ENCODE data around the gene CACNG5. TPM values are rescaled to one million over a fixed set of nuclear protein-coding genes. Genes with fewer than 3 reads are reported as not detected.

The CACNG5 gene
- total RNA-seq, 2 donors from 2014 or later = 1.8 TPM; not detected in 1

GRCh38 chr17:66893382-66893781, 58.5 kb downstream of the CACNG5 start:
- no peak overlapping the region for H3K27ac Mint-ChIP-seq
- H3K9ac ChIP-seq (ENCODE audit: extremely low read depth, low read length, poor library complexity, severe bottlenecking) = no peak overlapping the region
- no peak overlapping the region for H3K27ac ChIP-seq (ENCODE audit: low read depth, low read length)
- no peaks in the 10 kb centered on the region for H3K27me3 Mint-ChIP-seq (ENCODE audit: insufficient read depth)
- H3K4me3 Mint-ChIP-seq = no peak overlapping the region
- H3K9me3 Mint-ChIP-seq = peaks cover 9% of the 10 kb centered on the region
- TF ChIP-seq CTCF (conservative IDR thresholded peaks at IDR 0.05) = no peak
- no peak overlapping the region for H3K4me3 ChIP-seq (ENCODE audit: low read length)
- no peaks in the 10 kb centered on the region for H3K36me3 ChIP-seq (ENCODE audit: control insufficient read depth, insufficient read depth, low read length)
- no peaks in the 10 kb centered on the region for H3K4me1 ChIP-seq (ENCODE audit: control insufficient read depth, insufficient read depth, low read length)
- H3K36me3 Mint-ChIP-seq (ENCODE audit: low read depth) = no peaks in the 10 kb centered on the region
- no peaks in the 10 kb centered on the region for H3K4me1 Mint-ChIP-seq
- H3K9me3 ChIP-seq (ENCODE audit: control insufficient read depth, low read length) = no peaks in the 10 kb centered on the region
- H3K27me3 ChIP-seq (ENCODE audit: control insufficient read depth, insufficient read depth, low read length, poor library complexity, severe bottlenecking) = no peaks in the 10 kb centered on the region
- DNase-seq = no peak
- 92 to 96% methylated on average over 5 to 6 of the region's 6 CpGs for WGBS, 2 experiments (ENCODE audit: insufficient coverage in 1 of 2, insufficient read length in 1 of 2)

GRCh38 chr17:66893863-66894262, 58.9 kb downstream of the CACNG5 start:
- H3K9me3 Mint-ChIP-seq = peaks cover 5% of the 10 kb centered on the region
- no peak overlapping the region for H3K9ac ChIP-seq (ENCODE audit: extremely low read depth, low read length, poor library complexity, severe bottlenecking)
- no peak for DNase-seq
- no peaks in the 10 kb centered on the region for H3K9me3 ChIP-seq (ENCODE audit: control insufficient read depth, low read length)
- H3K36me3 Mint-ChIP-seq (ENCODE audit: low read depth) = no peaks in the 10 kb centered on the region
- TF ChIP-seq CTCF (conservative IDR thresholded peaks at IDR 0.05) = no peak
- no peaks in the 10 kb centered on the region for H3K36me3 ChIP-seq (ENCODE audit: control insufficient read depth, insufficient read depth, low read length)
- H3K4me1 ChIP-seq (ENCODE audit: control insufficient read depth, insufficient read depth, low read length) = no peaks in the 10 kb centered on the region
- H3K27ac ChIP-seq (ENCODE audit: low read depth, low read length) = no peak overlapping the region
- no peak overlapping the region for H3K4me3 Mint-ChIP-seq
- no peaks in the 10 kb centered on the region for H3K27me3 Mint-ChIP-seq (ENCODE audit: insufficient read depth)
- 91 to 100% methylated on average over 4 to 5 of the region's 5 CpGs for WGBS, 2 experiments (ENCODE audit: insufficient coverage in 1 of 2, insufficient read length in 1 of 2)
- no peak overlapping the region for H3K4me3 ChIP-seq (ENCODE audit: low read length)
- no peaks in the 10 kb centered on the region for H3K27me3 ChIP-seq (ENCODE audit: control insufficient read depth, insufficient read depth, low read length, poor library complexity, severe bottlenecking)
- H3K27ac Mint-ChIP-seq = no peak overlapping the region
- no peaks in the 10 kb centered on the region for H3K4me1 Mint-ChIP-seq

GRCh38 chr17:66897141-66897540, 62.2 kb downstream of the CACNG5 start:
- Histone ChIP-seq H3K36me3 (ENCODE audit: control insufficient read depth, insufficient read depth, low read length) (no peaks in the 10 kb centered on the region), H3K9me3 (ENCODE audit: control insufficient read depth, low read length) (no peaks in the 10 kb centered on the region), H3K4me3 (ENCODE audit: low read length) (no peak overlapping the region), H3K27me3 (ENCODE audit: control insufficient read depth, insufficient read depth, low read length, poor library complexity, severe bottlenecking) (no peaks in the 10 kb centered on the region), H3K9ac (ENCODE audit: extremely low read depth, low read length, poor library complexity, severe bottlenecking) (no peak overlapping the region), H3K27ac (ENCODE audit: low read depth, low read length) (no peak overlapping the region), H3K4me1 (ENCODE audit: control insufficient read depth, insufficient read depth, low read length) (no peaks in the 10 kb centered on the region)
- Mint-ChIP-seq H3K36me3 (ENCODE audit: low read depth) (no peaks in the 10 kb centered on the region), H3K9me3 (no peaks in the 10 kb centered on the region), H3K27me3 (ENCODE audit: insufficient read depth) (peaks cover 3% of the 10 kb centered on the region), H3K4me1 (no peaks in the 10 kb centered on the region), H3K4me3 (no peak overlapping the region), H3K27ac (no peak overlapping the region)
- DNase-seq = no peak
- 75 to 77% methylated on average over 1 to 9 of the region's 9 CpGs for WGBS, 2 experiments (ENCODE audit: insufficient coverage in 1 of 2, insufficient read length in 1 of 2)
- TF ChIP-seq CTCF (conservative IDR thresholded peaks at IDR 0.05) = no peak
